Sigmoid colon (tissue), 4 donors: ENCODE measurements around the gene STON1.

ENCODE experiments used
- CTCF ChIP-seq, 4 experiments: fragments of 450-650 bp in 3 of 4; fragments of 200-600 bp in 1 of 4; IDR thresholded peaks; one replicate each; pipeline ENCODE4 v1.5.1; 2016 to 2019; ENCODE audit warnings: antibody characterized with exemption in 4 of 4, mild to moderate bottlenecking in 3 of 4, moderate library complexity in 2 of 4
- EP300 ChIP-seq, 4 donors: sonication (generic); formaldehyde crosslinking; IDR thresholded peaks; one replicate each; pipeline ENCODE4 v1.6.1; 2017; ENCODE audit warnings: antibody characterized with exemption in 4 of 4
- POLR2A ChIP-seq, 2 donors: fragments of 450-650 bp; IDR thresholded peaks; one replicate each; pipeline ENCODE4 v1.6.1; 2016; ENCODE audit warnings: antibody characterized with exemption in 2 of 2, mild to moderate bottlenecking in 2 of 2, moderate library complexity in 2 of 2
- POLR2AphosphoS5 ChIP-seq, 4 donors: sonication (generic); formaldehyde crosslinking; IDR thresholded peaks; one replicate each; pipeline ENCODE4 v1.6.1; 2017; ENCODE audit warnings: antibody characterized with exemption in 4 of 4

- TF ChIP-seq CTCF (IDR thresholded peaks at IDR 0.05) (no peak), POLR2A (IDR thresholded peaks at IDR 0.05) (no peak), POLR2AphosphoS5 (IDR thresholded peaks at IDR 0.05) (no peak), EP300 (IDR thresholded peaks at IDR 0.05) (no peak)
Observed at GRCh38 chr2:48569433-48569832, 39.5 kb downstream of the STON1 start.
